ENCODE measurements around the gene LONP2.

GRCh38 chr16:48232493-48233040 lies 11.5 kb upstream of the LONP2 start:
- TF ChIP-seq ATF3 (IDR thresholded peaks at IDR 0.05) = no peak
- TF ChIP-seq EZH2phosphoT487 (IDR thresholded peaks at IDR 0.05; ENCODE audit: borderline replicate concordance) = no peak
- TF ChIP-seq CTCF (IDR thresholded peaks at IDR 0.05 in 2 of 3, conservative IDR thresholded peaks at IDR 0.05 in 1 of 3; ENCODE audit: borderline replicate concordance in 1 of 3, insufficient read depth in 1 of 3, low read depth in 2 of 3, low read length in 2 of 3) = no peak
- no peak for TF ChIP-seq EZH2 (IDR thresholded peaks at IDR 0.05)
- TF ChIP-seq POLR2A (IDR thresholded peaks at IDR 0.05; ENCODE audit: borderline replicate concordance, extremely low read depth, insufficient read depth, insufficient read length) = no peak
- no peak for TF ChIP-seq SIN3A (IDR thresholded peaks at IDR 0.05; ENCODE audit: low read depth)
- TF ChIP-seq POLR2AphosphoS5 (IDR thresholded peaks at IDR 0.05; ENCODE audit: low read depth, low read length) = no peak
- no peak for TF ChIP-seq YY1 (IDR thresholded peaks at IDR 0.05; ENCODE audit: extremely low read depth, insufficient replicate concordance, low read depth, low read length)
- no peak for TF ChIP-seq MAX (IDR thresholded peaks at IDR 0.05)
- no peak for TF ChIP-seq FOSL1 (IDR thresholded peaks at IDR 0.05; ENCODE audit: low read depth)
- TF ChIP-seq ZBTB33 (IDR thresholded peaks at IDR 0.05; ENCODE audit: extremely low read depth, insufficient replicate concordance, low read length) = no peak
- TF ChIP-seq ELF1 (IDR thresholded peaks at IDR 0.05; ENCODE audit: borderline replicate concordance, low read depth) = no peak
- TF ChIP-seq REST (IDR thresholded peaks at IDR 0.05; ENCODE audit: low read depth) = no peak
- TF ChIP-seq CBX3 (IDR thresholded peaks at IDR 0.05; ENCODE audit: low read depth) = no peak

All from HCT116 (cell line).